Measurements from ENCODE around the gene LANCL2. TPM values are rescaled to one million over a fixed set of nuclear protein-coding genes. Genes with fewer than 3 reads are reported as not detected.

LANCL2 gene
- total and polyA plus RNA-seq, 9 of the 15 experiments (the other 6 are each of a cell fraction or from before 2014, with no cell fraction given), result 5.3 to 18.5 (median 13.5) TPM

DNA sequence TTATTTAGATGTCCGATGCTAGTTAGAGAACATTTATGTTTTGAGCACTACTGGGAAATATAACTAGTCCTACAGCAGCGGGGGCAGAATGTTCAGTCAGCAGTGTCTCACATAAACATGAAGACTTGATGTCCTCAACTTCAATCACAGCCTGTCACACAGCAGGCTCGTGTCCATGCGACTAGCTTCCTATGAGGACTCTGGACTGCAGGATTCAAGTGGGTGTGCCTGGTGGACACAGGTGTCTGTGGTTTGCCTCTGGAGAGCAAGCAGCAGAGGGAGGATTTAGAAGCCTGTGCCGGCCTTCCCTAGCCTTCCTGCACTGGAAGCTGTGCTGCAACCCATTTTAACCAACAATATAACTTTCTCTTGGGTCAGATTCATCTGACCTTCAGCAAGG, 30.0 kb upstream of the LANCL2 start (continued):
- TF ChIP-seq, protein P1, sequence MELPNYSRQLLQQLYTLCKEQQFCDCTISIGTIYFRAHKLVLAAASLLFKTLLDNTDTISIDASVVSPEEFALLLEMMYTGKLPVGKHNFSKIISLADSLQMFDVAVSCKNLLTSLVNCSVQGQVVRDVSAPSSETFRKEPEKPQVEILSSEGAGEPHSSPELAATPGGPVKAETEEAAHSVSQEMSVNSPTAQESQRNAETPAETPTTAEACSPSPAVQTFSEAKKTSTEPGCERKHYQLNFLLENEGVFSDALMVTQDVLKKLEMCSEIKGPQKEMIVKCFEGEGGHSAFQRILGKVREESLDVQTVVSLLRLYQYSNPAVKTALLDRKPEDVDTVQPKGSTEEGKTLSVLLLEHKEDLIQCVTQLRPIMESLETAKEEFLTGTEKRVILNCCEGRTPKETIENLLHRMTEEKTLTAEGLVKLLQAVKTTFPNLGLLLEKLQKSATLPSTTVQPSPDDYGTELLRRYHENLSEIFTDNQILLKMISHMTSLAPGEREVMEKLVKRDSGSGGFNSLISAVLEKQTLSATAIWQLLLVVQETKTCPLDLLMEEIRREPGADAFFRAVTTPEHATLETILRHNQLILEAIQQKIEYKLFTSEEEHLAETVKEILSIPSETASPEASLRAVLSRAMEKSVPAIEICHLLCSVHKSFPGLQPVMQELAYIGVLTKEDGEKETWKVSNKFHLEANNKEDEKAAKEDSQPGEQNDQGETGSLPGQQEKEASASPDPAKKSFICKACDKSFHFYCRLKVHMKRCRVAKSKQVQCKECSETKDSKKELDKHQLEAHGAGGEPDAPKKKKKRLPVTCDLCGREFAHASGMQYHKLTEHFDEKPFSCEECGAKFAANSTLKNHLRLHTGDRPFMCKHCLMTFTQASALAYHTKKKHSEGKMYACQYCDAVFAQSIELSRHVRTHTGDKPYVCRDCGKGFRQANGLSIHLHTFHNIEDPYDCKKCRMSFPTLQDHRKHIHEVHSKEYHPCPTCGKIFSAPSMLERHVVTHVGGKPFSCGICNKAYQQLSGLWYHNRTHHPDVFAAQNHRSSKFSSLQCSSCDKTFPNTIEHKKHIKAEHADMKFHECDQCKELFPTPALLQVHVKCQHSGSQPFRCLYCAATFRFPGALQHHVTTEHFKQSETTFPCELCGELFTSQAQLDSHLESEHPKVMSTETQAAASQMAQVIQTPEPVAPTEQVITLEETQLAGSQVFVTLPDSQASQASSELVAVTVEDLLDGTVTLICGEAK (IDR thresholded peaks at IDR 0.05), result no peak
- TF ChIP-seq, protein P1 (CRISPR knock-in tag; IDR thresholded peaks at IDR 0.05), result no peak
- TF ChIP-seq, protein P2, sequence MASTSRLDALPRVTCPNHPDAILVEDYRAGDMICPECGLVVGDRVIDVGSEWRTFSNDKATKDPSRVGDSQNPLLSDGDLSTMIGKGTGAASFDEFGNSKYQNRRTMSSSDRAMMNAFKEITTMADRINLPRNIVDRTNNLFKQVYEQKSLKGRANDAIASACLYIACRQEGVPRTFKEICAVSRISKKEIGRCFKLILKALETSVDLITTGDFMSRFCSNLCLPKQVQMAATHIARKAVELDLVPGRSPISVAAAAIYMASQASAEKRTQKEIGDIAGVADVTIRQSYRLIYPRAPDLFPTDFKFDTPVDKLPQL (IDR thresholded peaks at IDR 0.05; ENCODE audit: extremely low read depth, insufficient read length), result no peak
- TF ChIP-seq SIRT6 (IDR thresholded peaks at IDR 0.05; ENCODE audit: low read depth, low read length), result no peak
